MM.1S (cell line): ENCODE results near the gene NAGPA.

Experiments
- DNase-seq: peaks from one replicate; pipeline ENCODE4 v3.0.0-alpha.2; 2015
- H2AFZ ChIP-seq: fragments of 300-600 bp; sonication (generic); 2 replicates; pipeline ENCODE4 v1.6.0; 2016; ENCODE audit warnings: antibody characterized with exemption, low read length
- H3F3A ChIP-seq: fragments of 300-600 bp; sonication (generic); 2 replicates; pipeline ENCODE4 v1.6.1; 2016; ENCODE audit warnings: mild to moderate bottlenecking, antibody characterized with exemption, low read length, moderate library complexity, mixed read lengths; ENCODE audit not compliant: insufficient read depth
- H3K27ac ChIP-seq: fragments of 300-600 bp; sonication (generic); 2 replicates; pipeline ENCODE4 v1.5.1; 2016; ENCODE audit warnings: mild to moderate bottlenecking, low read length
- H3K27me3 ChIP-seq: fragments of 300-600 bp; sonication (generic); replicated peaks from 2 replicates; pipeline ENCODE4 v1.6.0; 2016; ENCODE audit warnings: low read length; ENCODE audit not compliant: insufficient read depth
- H3K36me3 ChIP-seq: fragments of 300-600 bp; sonication (generic); replicated peaks from 2 replicates; pipeline ENCODE4 v1.6.1; 2016; ENCODE audit warnings: mild to moderate bottlenecking, low read length, mixed read lengths; ENCODE audit not compliant: insufficient read depth
- H3K4me1 ChIP-seq: fragments of 300-600 bp; sonication (generic); 2 replicates; pipeline ENCODE4 v1.6.1; 2016; ENCODE audit warnings: low read length, mixed read lengths
- H3K4me2 ChIP-seq: fragments of 300-600 bp; sonication (generic); 2 replicates; pipeline ENCODE4 v1.6.0; 2016; ENCODE audit warnings: low read depth, low read length
- H3K4me3 ChIP-seq: fragments of 300-600 bp; sonication (generic); 2 replicates; pipeline ENCODE4 v1.5.1; 2016; ENCODE audit warnings: low read length, mixed read lengths
- H3K79me2 ChIP-seq: fragments of 300-600 bp; sonication (generic); 2 replicates; pipeline ENCODE4 v1.6.1; 2016; ENCODE audit warnings: mixed run types, low read length, mixed read lengths
- H3K9ac ChIP-seq: fragments of 300-600 bp; sonication (generic); 2 replicates; pipeline ENCODE4 v1.6.1; 2016; ENCODE audit warnings: low read length, mixed read lengths
- H3K9me2 ChIP-seq: fragments of 300-600 bp; sonication (generic); replicated peaks from 2 replicates; pipeline ENCODE4 v1.6.1; 2016; ENCODE audit warnings: mild to moderate bottlenecking, low read length, mixed read lengths; ENCODE audit not compliant: insufficient read depth
- H3K9me3 ChIP-seq: fragments of 300-600 bp; sonication (generic); replicated peaks from 2 replicates; pipeline ENCODE4 v1.6.1; 2016; ENCODE audit warnings: mild to moderate bottlenecking, low read length, mixed read lengths; ENCODE audit not compliant: insufficient read depth
- H4K20me1 ChIP-seq: fragments of 300-600 bp; sonication (generic); 2 replicates; pipeline ENCODE4 v1.6.1; 2016; ENCODE audit warnings: mild to moderate bottlenecking, low read length, moderate library complexity, mixed read lengths; ENCODE audit not compliant: insufficient read depth
- EZH2 ChIP-seq: fragments of 300-600 bp; sonication (generic); optimal IDR thresholded peaks from 2 replicates; pipeline ENCODE3; 2017; ENCODE audit warnings: low read depth, mild to moderate bottlenecking, antibody characterized with exemption, low read length, mixed read lengths
- EZH2phosphoT487 ChIP-seq: fragments of 300-600 bp; sonication (generic); IDR thresholded peaks from 2 replicates; pipeline ENCODE4 v1.6.1; 2018; ENCODE audit warnings: antibody characterized with exemption, low read length
- TF ChIP-seq, protein P1 (sequence below): fragments of 300-600 bp; sonication (generic); IDR thresholded peaks from 2 replicates; pipeline ENCODE4 v1.5.1; 2016; ENCODE audit warnings: antibody characterized with exemption, low read length, mixed read lengths

Gene NAGPA

DNA sequence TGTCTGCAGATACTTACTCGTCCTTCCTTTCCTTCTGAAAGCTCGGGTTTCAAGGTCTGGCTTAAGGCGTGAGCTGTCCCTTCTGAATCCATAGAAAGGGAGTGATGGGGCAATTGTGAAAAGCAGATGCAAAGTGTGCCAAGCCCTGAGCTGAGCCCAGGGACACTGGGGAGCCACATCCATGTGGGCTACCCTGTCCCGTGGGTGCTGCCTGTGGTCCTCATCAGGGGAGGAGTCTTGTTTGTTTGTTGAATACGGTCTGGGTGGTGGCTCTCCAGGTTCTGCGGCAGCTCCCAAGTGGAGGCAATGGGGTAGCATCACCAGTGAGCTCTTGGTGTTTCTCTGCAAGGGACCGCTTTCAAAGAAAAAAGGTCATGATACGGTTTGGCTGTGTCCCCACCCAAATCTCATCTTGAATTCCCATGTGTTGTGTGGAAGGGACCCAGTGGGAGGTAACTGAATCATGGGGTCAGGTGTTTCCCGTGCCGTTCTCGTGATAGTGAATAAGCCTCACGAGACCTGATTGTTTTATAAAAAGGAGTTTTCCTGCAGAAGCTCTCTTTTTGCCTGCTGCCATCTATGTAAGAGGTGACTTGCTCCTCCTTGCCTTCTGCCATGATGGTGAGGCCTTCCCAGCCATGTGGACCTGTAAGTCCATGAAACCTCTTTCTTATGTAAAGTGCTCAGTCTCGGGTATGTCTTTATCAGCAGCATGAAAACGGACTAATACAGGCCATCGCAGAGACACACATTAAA lies 36.9 kb upstream of the NAGPA start:
- Histone ChIP-seq H3K4me2 (peak overlapping the region; percentile 73; the same call in 1 of the 2 replicates), H3K36me3 (no peaks in the 10 kb centered on the region), H3K4me3 (no peak overlapping the region)

DNA sequence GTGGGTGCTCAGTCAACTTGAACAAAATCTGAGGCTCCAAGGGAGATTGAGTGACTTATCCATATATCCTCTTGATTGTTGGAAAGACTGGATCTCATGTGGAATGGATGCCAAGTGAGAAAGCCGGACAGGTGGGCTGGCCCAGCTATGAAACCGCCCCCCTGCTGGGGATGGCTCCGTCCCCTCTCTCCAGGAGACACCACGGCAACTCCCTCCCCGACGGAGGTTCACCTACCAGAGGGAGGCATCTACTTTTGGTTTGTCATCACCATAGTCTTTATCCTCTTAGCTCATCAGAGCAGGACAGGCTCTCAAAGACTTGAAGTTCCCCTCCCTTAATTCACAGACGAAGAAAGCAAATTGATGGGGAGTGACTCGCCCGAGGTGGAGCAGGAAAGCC lies 36.1 kb upstream of the NAGPA start:
- TF ChIP-seq, protein P1, sequence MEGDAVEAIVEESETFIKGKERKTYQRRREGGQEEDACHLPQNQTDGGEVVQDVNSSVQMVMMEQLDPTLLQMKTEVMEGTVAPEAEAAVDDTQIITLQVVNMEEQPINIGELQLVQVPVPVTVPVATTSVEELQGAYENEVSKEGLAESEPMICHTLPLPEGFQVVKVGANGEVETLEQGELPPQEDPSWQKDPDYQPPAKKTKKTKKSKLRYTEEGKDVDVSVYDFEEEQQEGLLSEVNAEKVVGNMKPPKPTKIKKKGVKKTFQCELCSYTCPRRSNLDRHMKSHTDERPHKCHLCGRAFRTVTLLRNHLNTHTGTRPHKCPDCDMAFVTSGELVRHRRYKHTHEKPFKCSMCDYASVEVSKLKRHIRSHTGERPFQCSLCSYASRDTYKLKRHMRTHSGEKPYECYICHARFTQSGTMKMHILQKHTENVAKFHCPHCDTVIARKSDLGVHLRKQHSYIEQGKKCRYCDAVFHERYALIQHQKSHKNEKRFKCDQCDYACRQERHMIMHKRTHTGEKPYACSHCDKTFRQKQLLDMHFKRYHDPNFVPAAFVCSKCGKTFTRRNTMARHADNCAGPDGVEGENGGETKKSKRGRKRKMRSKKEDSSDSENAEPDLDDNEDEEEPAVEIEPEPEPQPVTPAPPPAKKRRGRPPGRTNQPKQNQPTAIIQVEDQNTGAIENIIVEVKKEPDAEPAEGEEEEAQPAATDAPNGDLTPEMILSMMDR, result no peak
- TF ChIP-seq EZH2phosphoT487, result no peak
- TF ChIP-seq EZH2, result no peak
- Histone ChIP-seq H2AFZ (no peak overlapping the region), H3K27ac (no peak overlapping the region), H3K4me3 (no peak overlapping the region), H3K36me3 (no peaks in the 10 kb centered on the region), H3K9me2 (no peaks in the 10 kb centered on the region), H4K20me1 (no peaks in the 10 kb centered on the region), H3K4me1 (peaks cover 14% of the 10 kb centered on the region), H3K4me2 (no peak overlapping the region), H3K79me2 (peaks cover 24% of the 10 kb centered on the region), H3F3A (peaks cover 5% of the 10 kb centered on the region), H3K9ac (no peak overlapping the region), H3K27me3 (peaks cover 29% of the 10 kb centered on the region), H3K9me3 (no peaks in the 10 kb centered on the region)
- DNase-seq, result no peak

More for the DNA sequence above, 36.9 kb upstream of the NAGPA start:
- Histone ChIP-seq H3K9ac (no peak overlapping the region), H4K20me1 (no peaks in the 10 kb centered on the region), H3F3A (peaks cover 5% of the 10 kb centered on the region), H3K9me3 (no peaks in the 10 kb centered on the region), H3K27ac (no peak overlapping the region), H3K9me2 (no peaks in the 10 kb centered on the region), H3K4me1 (peaks cover 14% of the 10 kb centered on the region), H2AFZ (peak overlapping the region; percentile 88), H3K27me3 (peaks cover 21% of the 10 kb centered on the region), H3K79me2 (peaks cover 26% of the 10 kb centered on the region)
- DNase-seq, result no peak
- TF ChIP-seq, protein P1, result no peak
- no peak for TF ChIP-seq EZH2phosphoT487
- TF ChIP-seq EZH2, result no peak

GRCh38 chr16:5069048-5069447 lies 35.3 kb upstream of the NAGPA start:
- Histone ChIP-seq H4K20me1 (no peaks in the 10 kb centered on the region), H2AFZ (no peak overlapping the region), H3K4me2 (no peak overlapping the region), H3K36me3 (no peaks in the 10 kb centered on the region), H3K9me3 (no peaks in the 10 kb centered on the region), H3K9me2 (no peaks in the 10 kb centered on the region), H3K4me1 (peaks cover 14% of the 10 kb centered on the region), H3F3A (peaks cover 5% of the 10 kb centered on the region), H3K27ac (no peak overlapping the region), H3K79me2 (peaks cover 17% of the 10 kb centered on the region), H3K27me3 (peaks cover 37% of the 10 kb centered on the region), H3K9ac (no peak overlapping the region), H3K4me3 (no peak overlapping the region)
- TF ChIP-seq, protein P1, result no peak
- DNase-seq, result no peak
